HL-60 (cell line): ENCODE results near the gene CYREN.

ENCODE experiments used
- CTCF ChIP-seq: IDR thresholded peaks from one replicate; pipeline ENCODE4 v1.5.1; 2011; ENCODE audit warnings: low read length, control low read depth, inconsistent platforms; ENCODE audit not compliant: insufficient read depth
- POLR2AphosphoS5 ChIP-seq: IDR thresholded peaks from 2 replicates; pipeline ENCODE4 v1.6.1; 2012; ENCODE audit warnings: low read depth

GRCh38 chr7:135160858-135161653 is 9.5 kb downstream of the CYREN start:
- no peak for TF ChIP-seq CTCF
- TF ChIP-seq POLR2AphosphoS5 = peak; percentile 50
